OCI-LY1 (cell line): ENCODE data around the gene SLC16A6.
"Not testable (repeated sequence)": the region's sequence is repeated elsewhere in the genome, so short reads cannot be mapped to it uniquely, and the experiment has no call there.

Experiments used
- H2AFZ ChIP-seq: fragments of 200-600 bp; sonication (generic), shearing (Covaris generic); 2 replicates; pipeline ENCODE4 v1.6.0; 2014; ENCODE audit warnings: antibody characterized with exemption, mild to moderate bottlenecking, low read length
- H3F3A ChIP-seq: fragments of 200-600 bp; sonication (generic), shearing (Covaris generic); 2 replicates; pipeline ENCODE4 v1.6.0; 2014; ENCODE audit warnings: mild to moderate bottlenecking, antibody characterized with exemption, low read length, moderate library complexity; ENCODE audit not compliant: insufficient read depth
- H3K27ac ChIP-seq: fragments of 200-600 bp; sonication (generic); 2 replicates; pipeline ENCODE4 v1.5.1; 2014; ENCODE audit warnings: low read length, mixed run types, mild to moderate bottlenecking, low read depth; ENCODE audit not compliant: poor library complexity, severe bottlenecking
- H3K27me3 ChIP-seq: fragments of 200-600 bp; sonication (generic); 2 replicates; pipeline ENCODE4 v1.6.0; 2014; ENCODE audit warnings: antibody characterized with exemption, mild to moderate bottlenecking, low read length, moderate library complexity; ENCODE audit not compliant: insufficient read depth
- H3K36me3 ChIP-seq: fragments of 200-600 bp; sonication (generic); 2 replicates; pipeline ENCODE4 v1.6.1; 2014; ENCODE audit warnings: mild to moderate bottlenecking, antibody characterized with exemption, low read length, moderate library complexity, mixed read lengths; ENCODE audit not compliant: insufficient read depth
- H3K4me1 ChIP-seq: fragments of 200-600 bp; sonication (generic); 2 replicates; pipeline ENCODE4 v1.5.1; 2014; ENCODE audit warnings: mild to moderate bottlenecking, low read length, moderate library complexity; ENCODE audit not compliant: insufficient read depth, severe bottlenecking
- H3K4me2 ChIP-seq: fragments of 200-600 bp; sonication (generic), shearing (Covaris generic); 2 replicates; pipeline ENCODE4 v1.6.1; 2014; ENCODE audit warnings: low read length
- H3K4me3 ChIP-seq: fragments of 200-600 bp; sonication (generic); 2 replicates; pipeline ENCODE4 v1.5.1; 2014; ENCODE audit warnings: low read length, low read depth, mild to moderate bottlenecking, mixed read lengths; ENCODE audit not compliant: poor library complexity, severe bottlenecking
- H3K79me2 ChIP-seq: fragments of 200-600 bp; shearing (Covaris generic); 2 replicates; pipeline ENCODE4 v1.6.1; 2016; ENCODE audit warnings: mixed run types, low read length, mixed read lengths; ENCODE audit not compliant: insufficient read depth
- H3K9ac ChIP-seq: fragments of 200-600 bp; sonication (generic), shearing (Covaris generic); 2 replicates; pipeline ENCODE4 v1.6.1; 2014; ENCODE audit warnings: mild to moderate bottlenecking, low read length, mixed read lengths
- H3K9me2 ChIP-seq: fragments of 200-600 bp; sonication (generic), shearing (Covaris generic); 2 replicates; pipeline ENCODE4 v1.6.1; 2014; ENCODE audit warnings: low read depth, mild to moderate bottlenecking, low read length, mixed read lengths
- H3K9me3 ChIP-seq: fragments of 200-600 bp; shearing (Covaris generic); 2 replicates; pipeline ENCODE4 v1.6.1; 2014; ENCODE audit warnings: low read length, mixed read lengths
- H4K20me1 ChIP-seq: fragments of 200-600 bp; sonication (generic), shearing (Covaris generic); 2 replicates; pipeline ENCODE4 v1.6.0; 2016; ENCODE audit warnings: mild to moderate bottlenecking, low read length; ENCODE audit not compliant: insufficient read depth
- EZH2 ChIP-seq: fragments of 200-600 bp; sonication (generic), shearing (Covaris generic); IDR thresholded peaks from 2 replicates; pipeline ENCODE4 v1.8.0; 2017; ENCODE audit warnings: borderline replicate concordance, mixed run types, mild to moderate bottlenecking, antibody characterized with exemption, low read length, moderate library complexity, mixed read lengths
- TF ChIP-seq, protein P1 (sequence below): fragments of 200-600 bp; sonication (generic), shearing (Covaris generic); IDR thresholded peaks from 2 replicates; pipeline ENCODE4 v1.5.1; 2017; ENCODE audit warnings: mild to moderate bottlenecking, antibody characterized with exemption, low read length, moderate library complexity, mixed read lengths

SLC16A6 gene

DNA sequence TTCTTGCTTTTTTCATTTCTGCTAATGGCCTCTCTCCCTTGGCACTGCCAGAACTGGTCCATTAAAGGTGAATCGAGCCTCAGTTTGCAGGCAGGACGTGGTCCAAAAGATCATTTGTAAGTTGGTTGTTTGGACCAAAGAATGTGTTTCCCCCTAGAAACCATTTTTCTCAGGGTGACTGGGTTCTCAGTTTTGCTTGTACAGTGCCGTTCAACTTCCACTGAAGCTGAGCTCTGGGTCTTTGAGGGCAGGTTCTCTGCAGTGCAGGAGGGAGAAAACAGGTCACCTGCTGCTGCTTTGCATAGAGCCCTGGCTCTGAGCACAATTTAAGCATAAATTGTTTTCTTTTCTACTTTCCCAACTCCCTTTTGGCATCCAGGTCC lies 52.1 kb downstream of the SLC16A6 start:
- peak overlapping the region; percentile 75; the same call in 1 of the 2 replicates for H3K9ac ChIP-seq
- no peak for TF ChIP-seq EZH2
- TF ChIP-seq, protein P1, sequence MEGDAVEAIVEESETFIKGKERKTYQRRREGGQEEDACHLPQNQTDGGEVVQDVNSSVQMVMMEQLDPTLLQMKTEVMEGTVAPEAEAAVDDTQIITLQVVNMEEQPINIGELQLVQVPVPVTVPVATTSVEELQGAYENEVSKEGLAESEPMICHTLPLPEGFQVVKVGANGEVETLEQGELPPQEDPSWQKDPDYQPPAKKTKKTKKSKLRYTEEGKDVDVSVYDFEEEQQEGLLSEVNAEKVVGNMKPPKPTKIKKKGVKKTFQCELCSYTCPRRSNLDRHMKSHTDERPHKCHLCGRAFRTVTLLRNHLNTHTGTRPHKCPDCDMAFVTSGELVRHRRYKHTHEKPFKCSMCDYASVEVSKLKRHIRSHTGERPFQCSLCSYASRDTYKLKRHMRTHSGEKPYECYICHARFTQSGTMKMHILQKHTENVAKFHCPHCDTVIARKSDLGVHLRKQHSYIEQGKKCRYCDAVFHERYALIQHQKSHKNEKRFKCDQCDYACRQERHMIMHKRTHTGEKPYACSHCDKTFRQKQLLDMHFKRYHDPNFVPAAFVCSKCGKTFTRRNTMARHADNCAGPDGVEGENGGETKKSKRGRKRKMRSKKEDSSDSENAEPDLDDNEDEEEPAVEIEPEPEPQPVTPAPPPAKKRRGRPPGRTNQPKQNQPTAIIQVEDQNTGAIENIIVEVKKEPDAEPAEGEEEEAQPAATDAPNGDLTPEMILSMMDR: no peak
- peaks cover 65% of the 10 kb centered on the region for H3K4me1 ChIP-seq
- no peaks in the 10 kb centered on the region for H3K79me2 ChIP-seq
- H2AFZ ChIP-seq: no peak overlapping the region
- H3K4me3 ChIP-seq: peak overlapping the region; percentile 51
- peaks cover 6% of the 10 kb centered on the region; the same call in 1 of the 2 replicates for H3F3A ChIP-seq
- no peaks in the 10 kb centered on the region for H3K9me3 ChIP-seq
- H3K36me3 ChIP-seq: no peaks in the 10 kb centered on the region
- H3K9me2 ChIP-seq: no peaks in the 10 kb centered on the region
- peak overlapping the region; percentile 71 for H3K4me2 ChIP-seq
- H3K27me3 ChIP-seq: no peaks in the 10 kb centered on the region
- no peaks in the 10 kb centered on the region for H4K20me1 ChIP-seq
- peak overlapping the region; percentile 99 for H3K27ac ChIP-seq

DNA sequence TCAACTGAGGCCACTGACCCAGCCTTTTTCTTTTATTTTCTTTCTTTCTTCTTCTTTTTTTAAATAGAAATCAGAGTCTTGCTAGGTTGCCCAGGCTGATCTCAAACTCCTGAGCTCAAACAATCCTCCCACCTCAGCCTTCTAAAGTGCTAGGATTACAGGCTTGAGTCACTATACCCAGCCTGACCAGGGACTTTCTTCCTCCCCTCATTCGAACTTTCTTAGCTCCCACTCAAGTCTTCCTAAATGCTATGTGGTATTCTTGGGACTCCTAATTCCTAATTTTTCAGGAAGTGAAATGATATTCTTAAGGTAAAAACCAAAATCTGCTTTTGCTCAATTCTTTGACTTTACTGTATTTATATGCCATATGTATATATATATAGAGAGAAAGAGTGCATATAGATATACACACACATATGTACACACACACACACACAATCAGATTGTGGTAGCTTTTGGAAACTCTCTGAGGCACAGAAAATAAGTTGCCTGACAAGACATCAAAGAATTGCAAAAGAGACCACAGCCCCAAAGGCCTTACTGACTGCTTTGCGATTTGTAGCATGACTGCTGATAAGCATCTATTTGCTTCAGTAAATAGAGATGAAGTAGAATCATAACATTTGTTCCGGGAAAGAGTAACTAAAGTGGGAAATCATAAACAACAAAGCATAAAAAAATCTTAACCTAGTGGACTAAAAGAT lies 52.6 kb downstream of the SLC16A6 start:
- H3K9ac ChIP-seq: peak overlapping the region; percentile 75
- H3K9me2 ChIP-seq: no peaks in the 10 kb centered on the region
- no peaks in the 10 kb centered on the region for H3K9me3 ChIP-seq
- peak overlapping the region; percentile 51 for H3K4me3 ChIP-seq
- H3K4me1 ChIP-seq: peaks cover 65% of the 10 kb centered on the region
- no peak overlapping the region for H2AFZ ChIP-seq
- peak overlapping the region; percentile 71 for H3K4me2 ChIP-seq
- H3K79me2 ChIP-seq: no peaks in the 10 kb centered on the region
- H3F3A ChIP-seq: peaks cover 6% of the 10 kb centered on the region; the same call in 1 of the 2 replicates
- no peaks in the 10 kb centered on the region for H4K20me1 ChIP-seq
- H3K27ac ChIP-seq: peak overlapping the region; percentile 99
- H3K27me3 ChIP-seq: no peaks in the 10 kb centered on the region
- TF ChIP-seq, protein P1: no peak
- no peak for TF ChIP-seq EZH2
- no peaks in the 10 kb centered on the region for H3K36me3 ChIP-seq

DNA sequence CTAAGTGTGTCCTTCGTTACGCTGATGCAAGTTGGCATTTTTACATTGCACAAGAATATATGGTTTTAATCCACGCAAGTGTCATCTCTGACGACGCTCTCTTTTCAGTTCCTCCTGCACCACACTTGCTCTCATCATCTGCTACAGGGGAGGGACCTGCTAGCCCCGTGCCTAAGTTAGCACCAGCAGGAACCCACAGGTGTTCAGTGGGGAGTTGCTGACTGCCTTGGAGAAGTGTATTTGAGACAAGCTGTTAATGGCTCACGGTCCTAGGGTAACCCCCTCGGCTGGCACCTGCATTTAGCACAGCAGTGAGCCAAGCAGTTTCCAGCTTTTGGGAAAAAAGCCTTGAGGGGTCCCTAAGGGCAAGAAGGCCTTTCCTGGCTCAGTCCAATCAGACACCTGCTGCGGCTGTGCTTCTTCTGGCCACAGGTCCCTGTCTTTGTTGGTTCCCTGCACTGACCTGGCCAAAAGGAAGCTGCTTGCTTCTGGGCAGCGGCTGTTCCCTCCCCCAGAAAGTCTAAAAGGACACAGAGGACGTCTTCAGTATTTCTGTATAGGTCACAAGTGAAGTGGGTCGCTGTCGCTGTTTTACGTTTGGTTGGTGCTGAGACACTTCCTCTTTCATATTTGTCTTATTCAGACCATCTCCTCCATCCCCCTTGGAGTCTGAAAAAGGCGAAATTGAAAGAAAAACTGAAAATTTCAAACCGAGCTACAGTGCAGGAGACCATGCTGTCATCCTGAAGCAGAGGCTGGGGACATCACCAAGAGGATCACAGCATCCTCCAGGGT lies 53.4 kb downstream of the SLC16A6 start:
- H3K27me3 ChIP-seq, H4K20me1 ChIP-seq, H3K9me2 ChIP-seq, H3F3A ChIP-seq, H3K9me3 ChIP-seq, H3K79me2 ChIP-seq, H3K36me3 ChIP-seq, H2AFZ ChIP-seq: not testable (repeated sequence)
- peak overlapping the region; percentile 51 for H3K4me3 ChIP-seq
- peaks cover 61% of the 10 kb centered on the region for H3K4me1 ChIP-seq
- H3K4me2 ChIP-seq: peak overlapping the region; percentile 71
- peak overlapping the region; percentile 75 for H3K9ac ChIP-seq
- peak overlapping the region; percentile 99 for H3K27ac ChIP-seq

DNA sequence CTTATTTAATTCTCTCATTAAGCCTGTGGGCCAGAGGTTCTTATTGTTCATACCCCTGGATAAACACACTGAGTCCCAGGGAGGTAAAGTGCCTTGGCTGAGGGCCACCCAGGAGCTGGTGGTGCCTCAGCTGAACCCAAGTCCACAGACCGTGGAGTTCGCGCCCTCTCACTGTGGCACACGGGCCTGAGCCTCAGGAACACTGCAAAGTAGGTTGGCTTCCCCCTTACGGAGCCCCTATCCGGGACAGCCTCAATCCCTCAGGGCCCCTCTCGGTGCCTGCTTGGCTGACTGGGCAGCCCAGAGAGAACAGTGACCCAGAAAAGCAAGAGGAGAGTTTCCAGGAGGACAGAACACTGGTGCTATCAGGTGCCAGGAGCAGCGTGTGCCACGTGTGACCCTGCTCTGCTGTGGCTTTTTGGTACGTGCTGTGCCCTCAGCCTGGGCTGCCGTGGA lies 55.6 kb downstream of the SLC16A6 start:
- H3F3A ChIP-seq, H3K9me3 ChIP-seq, H3K27me3 ChIP-seq, H2AFZ ChIP-seq, H3K4me3 ChIP-seq, H3K9me2 ChIP-seq, H4K20me1 ChIP-seq, H3K79me2 ChIP-seq, H3K36me3 ChIP-seq: not testable (repeated sequence)
- Histone ChIP-seq H3K4me1 (peaks cover 59% of the 10 kb centered on the region), H3K27ac (peak overlapping the region; percentile 86), H3K9ac (peak overlapping the region; percentile 53; the same call in 1 of the 2 replicates), H3K4me2 (peak overlapping the region; percentile 27)

DNA sequence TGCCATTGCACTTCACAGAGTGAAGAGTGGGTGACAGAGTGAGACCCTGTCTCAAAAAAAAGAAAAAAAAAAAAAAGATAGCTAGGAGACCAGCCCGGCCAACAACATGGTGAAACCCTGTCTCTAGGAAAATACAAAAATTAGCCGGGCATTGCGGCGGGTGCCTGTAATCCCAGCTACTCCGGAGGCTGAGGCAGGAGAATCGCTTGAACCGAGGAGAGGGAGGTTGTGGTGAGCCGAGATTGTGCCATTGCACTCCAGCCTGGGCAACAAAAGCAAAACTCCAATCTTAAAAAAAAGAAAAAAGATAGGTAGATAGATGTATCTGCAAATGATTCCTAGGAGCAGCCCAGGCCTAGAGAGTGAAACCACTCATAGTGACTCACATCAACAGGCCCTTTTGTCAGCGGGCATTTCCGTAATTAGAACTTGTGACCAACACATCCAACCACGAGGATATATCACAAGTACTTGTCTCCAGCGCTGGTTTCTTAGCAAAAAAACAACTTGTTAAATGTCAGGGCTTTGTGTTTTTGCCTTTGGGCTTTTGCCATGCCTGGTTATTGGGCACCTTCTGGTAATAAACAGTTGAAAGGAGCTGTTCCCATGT lies 56.1 kb downstream of the SLC16A6 start:
- peaks cover 54% of the 10 kb centered on the region for H3K4me1 ChIP-seq
- peak overlapping the region; percentile 53; the same call in 1 of the 2 replicates for H3K9ac ChIP-seq
- H3K4me3 ChIP-seq, H3K36me3 ChIP-seq, H3K27me3 ChIP-seq, H3K79me2 ChIP-seq, H4K20me1 ChIP-seq, H3F3A ChIP-seq, H2AFZ ChIP-seq, H3K9me3 ChIP-seq, H3K9me2 ChIP-seq: not testable (repeated sequence)
- H3K27ac ChIP-seq: peak overlapping the region; percentile 86
- peak overlapping the region; percentile 27; the same call in 1 of the 2 replicates for H3K4me2 ChIP-seq
